ENCODE results near the gene NPAS1.

The NPAS1 gene, protein sequence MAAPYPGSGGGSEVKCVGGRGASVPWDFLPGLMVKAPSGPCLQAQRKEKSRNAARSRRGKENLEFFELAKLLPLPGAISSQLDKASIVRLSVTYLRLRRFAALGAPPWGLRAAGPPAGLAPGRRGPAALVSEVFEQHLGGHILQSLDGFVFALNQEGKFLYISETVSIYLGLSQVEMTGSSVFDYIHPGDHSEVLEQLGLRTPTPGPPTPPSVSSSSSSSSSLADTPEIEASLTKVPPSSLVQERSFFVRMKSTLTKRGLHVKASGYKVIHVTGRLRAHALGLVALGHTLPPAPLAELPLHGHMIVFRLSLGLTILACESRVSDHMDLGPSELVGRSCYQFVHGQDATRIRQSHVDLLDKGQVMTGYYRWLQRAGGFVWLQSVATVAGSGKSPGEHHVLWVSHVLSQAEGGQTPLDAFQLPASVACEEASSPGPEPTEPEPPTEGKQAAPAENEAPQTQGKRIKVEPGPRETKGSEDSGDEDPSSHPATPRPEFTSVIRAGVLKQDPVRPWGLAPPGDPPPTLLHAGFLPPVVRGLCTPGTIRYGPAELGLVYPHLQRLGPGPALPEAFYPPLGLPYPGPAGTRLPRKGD

DNA sequence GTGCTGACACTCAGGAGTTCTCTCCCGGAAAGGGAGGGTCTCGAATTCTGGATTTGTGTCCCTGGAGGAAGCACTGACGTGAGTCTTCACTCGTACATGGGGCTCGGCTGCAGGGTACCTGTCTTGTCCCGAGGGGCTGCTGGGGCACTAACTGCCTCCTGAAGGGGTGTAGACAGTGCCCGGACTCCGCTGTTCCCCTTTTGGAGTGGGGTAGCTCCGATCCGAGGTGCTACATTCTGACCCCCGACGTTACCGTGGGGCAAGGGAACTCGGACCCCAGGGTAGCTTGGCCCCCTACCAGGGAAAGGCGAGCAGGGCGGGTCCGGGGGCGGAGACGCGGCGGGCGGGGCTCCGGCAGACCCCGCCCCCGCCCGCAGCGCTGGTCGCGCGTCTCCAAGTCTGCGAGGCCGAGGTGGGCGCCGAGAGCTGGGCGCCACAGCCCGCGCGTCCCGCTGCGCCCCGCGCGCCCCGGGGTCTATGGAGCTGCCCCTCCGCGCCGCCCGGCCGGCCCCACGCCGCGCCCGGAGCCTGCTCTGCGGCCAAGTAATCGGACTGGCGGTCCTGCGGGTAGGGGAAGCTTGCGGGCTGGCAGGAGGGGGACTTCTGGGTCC is at the start of gene NPAS1:
NPAS1 (plus strand) TSS at position 407 of the 611 bp plus-strand sequence. CDS start 1,211 bp downstream, outside the sequence.
- DNase-seq: no peak

DNA sequence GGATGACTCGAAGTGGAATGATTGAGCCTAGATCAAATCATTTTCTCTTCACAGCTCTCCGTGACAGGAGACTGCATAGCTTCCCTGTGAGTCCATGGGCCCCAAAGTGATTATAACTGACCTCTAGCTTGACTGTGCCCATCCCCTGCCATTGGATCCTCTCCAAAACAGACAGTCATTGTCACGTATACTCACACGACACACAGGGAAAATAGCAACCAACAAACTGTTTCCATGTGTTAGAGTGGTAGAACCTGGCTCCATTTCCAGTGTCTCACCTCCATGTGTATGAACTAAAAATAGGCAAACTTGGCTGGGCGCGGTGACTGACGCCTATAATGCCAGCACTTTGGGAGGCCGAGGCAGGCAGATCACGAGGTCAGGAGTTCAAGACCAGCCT is 48.8 kb upstream of the NPAS1 start:
- no peak for DNase-seq

DNA sequence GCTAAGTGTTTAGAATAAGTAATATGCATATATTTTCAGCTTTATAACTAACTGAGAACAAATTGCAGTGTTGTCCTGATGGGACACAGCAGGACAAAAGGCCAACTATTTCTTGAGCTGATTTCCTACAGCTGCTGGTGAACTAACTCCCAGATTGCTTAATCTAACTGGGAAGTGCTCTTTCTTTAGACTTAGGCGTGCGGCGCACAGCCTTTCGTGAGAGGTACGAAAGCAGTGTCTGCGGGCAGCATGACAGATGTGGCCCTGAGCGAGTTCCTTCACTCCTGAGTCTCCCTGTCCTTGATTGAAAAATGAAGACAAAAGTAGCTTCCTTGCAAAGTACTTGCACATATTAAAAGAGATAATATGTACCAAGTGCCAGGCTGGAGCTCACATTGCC is 47.3 kb upstream of the NPAS1 start:
- DNase-seq: no peak

DNA sequence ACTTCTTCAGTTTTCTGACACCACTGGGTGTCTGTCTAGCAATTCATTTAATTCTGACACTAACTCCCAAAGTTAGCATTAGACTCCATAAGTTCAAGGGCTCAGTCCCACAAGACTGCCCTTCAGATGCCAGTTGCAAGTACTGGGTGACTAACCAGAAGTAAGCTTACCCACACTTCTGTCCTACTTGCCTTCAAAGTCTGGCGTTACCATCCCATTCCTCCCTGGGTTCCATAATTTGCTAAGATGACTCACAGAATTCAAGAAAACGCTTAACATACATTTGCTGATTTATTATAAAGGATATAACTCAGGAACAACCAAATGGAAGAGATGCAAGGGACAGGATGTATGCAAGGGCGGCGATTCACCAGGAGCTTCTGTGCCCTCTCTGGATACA is 45.5 kb upstream of the NPAS1 start:
- DNase-seq: no peak

DNA sequence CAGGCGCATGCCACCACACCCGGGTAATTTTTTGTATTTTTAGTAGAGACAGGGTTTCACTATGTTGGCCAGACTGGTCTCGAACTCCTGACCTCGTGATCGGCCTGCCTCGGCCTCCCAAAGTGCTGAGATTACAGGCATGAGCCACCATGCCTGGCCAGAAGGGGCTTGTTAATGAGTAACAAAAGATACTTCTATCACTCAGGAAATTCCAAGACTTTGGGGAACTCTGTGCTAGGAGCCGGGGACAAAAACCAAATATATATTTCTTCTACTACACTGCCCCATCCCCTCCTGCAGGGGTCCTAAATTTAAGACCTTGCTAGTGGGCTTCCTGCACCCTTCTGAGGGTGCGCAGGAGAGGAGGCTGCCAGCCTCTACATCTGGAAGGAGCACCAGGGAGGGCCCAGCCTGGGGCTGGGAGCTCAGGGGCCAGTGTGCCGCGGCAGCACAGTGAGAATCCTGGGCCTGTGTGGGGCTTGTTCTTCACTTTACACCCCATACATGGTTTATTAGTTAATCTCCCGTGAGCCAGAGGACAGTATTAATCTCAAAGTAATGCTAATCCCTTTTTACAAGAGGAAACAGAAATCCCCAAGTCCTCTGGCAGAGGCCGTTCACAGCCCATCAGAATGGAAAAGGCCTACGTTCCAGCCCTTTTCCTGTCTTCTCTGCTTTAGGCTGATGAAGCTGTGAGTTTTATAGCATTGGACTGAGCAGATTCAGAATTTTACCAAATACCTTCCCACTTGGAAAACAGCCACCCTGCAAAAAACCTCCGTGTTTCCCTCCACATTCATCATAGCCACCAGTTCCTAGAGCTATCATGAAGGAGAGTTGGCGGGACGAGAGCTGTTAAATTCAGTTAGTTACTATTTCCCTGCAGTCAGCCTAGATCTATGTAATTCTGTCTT is 44.4 kb upstream of the NPAS1 start:
- no peak for DNase-seq

DNA sequence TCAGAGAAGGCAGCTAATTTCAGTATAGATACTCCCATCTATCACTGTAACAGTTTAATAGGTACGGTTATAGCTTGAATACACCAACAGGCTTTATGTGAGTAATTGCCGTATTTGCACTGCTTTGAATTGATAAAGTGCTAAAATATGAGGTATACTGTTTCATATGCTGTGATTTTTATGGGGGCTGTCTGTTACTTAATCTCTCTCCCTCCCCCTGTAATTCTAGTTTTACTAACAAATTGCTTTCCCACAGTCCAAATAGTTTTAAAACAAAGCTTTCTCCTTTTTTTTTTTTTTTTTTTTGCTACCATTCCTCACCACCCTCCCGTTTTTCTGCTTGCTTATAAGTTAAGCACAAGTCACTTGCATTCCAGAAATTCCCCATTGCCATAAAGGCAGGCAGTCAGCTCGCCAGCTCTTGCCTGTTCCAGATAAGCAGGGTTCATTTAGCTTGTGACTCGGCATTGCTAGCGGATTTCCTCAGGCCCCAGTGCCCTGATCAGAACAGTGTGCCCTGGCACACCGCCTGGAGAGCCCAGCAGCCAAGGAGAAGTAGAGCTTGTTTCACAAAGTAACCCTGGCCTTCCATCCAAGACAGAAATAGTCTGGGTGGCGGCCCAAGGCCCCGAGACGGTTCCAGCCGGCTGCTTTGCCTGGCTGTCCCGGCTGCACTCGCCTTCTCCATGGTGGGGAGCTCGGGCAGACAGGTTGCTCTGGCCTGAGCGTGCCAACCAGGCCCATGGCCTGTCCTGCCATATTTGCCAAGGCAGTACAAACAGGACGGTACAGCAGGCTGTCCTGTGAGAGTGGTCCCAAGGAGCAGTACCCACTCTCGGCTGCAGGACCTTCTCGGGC is 43.5 kb upstream of the NPAS1 start:
- no peak for DNase-seq

DNA sequence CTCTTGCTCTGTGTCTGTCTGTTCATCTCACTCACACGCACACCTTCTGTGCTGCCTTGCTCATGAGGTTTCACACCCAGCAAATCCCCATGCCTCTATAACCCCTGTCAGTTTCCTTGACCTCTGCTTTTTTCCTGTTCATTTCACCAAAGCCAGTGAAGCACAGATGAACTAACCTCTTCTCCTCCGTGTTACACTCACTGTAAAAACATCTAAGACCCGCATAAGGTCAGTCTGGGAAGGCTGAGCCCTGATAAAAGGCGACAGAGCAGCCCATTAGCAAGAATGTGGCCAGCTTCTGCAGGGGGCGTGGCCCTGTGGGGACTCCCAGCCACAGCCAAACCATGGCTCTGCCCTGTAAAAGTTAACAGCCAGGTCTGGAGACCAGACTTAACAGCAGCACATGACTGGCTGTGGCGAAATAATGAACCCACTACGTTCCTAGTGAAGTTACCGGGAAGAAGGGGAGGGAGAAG is 42.8 kb upstream of the NPAS1 start:
- no peak for DNase-seq

DNA sequence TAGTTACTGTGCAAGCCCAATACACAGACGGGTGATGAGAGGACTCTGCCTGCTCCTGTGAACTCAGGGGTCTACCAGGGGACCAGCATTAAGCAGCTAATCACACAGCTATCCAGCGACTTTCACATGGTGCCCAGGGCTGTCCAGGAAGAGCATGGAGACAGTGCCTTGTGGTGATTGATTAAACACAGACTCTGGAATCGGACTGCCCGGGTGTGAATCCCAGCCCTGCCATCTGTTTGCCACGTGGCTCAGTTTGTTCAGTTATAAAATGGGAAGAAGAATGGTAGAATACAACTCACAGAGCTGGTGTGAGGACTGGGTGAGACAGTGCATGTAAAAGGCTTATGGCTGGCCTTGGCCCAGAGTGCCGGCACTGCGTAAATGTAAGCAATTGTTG is 42.1 kb upstream of the NPAS1 start:
- no peak for DNase-seq

DNA sequence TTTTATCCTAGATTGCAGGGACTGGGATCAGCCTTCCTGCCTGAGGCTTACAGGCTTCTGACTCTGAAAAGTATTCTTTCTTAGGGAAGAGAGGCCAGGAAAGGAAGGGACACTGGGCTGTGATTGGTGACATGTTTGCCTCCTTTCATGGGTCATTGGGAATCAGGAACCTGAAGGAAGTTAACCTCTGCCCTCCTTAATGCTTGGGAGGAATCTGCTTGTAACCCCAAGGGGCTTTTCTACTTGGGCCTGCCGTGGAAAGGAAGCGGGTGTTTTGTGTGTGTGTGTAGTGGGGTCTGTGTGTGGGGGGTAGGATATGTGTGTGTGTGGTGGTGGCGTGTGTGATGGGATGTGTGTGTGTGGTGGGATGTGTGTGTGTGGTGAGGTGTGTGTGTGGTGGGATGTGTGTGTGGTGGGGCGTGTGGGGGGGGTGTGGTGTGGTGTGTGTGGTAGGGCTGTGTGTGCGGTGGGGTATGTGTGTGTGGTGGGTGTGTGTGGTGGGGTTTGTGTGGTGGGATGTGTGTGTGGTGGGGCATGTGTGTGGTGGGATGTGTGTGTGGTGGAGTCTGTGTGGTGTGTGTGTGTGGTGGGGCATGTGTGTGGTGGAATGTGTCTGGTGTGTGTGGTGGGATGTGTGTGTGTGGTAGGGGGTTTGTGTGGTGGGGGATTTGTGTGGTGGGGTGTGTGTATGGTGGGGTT is 41.3 kb upstream of the NPAS1 start:
- no peak for DNase-seq

DNA sequence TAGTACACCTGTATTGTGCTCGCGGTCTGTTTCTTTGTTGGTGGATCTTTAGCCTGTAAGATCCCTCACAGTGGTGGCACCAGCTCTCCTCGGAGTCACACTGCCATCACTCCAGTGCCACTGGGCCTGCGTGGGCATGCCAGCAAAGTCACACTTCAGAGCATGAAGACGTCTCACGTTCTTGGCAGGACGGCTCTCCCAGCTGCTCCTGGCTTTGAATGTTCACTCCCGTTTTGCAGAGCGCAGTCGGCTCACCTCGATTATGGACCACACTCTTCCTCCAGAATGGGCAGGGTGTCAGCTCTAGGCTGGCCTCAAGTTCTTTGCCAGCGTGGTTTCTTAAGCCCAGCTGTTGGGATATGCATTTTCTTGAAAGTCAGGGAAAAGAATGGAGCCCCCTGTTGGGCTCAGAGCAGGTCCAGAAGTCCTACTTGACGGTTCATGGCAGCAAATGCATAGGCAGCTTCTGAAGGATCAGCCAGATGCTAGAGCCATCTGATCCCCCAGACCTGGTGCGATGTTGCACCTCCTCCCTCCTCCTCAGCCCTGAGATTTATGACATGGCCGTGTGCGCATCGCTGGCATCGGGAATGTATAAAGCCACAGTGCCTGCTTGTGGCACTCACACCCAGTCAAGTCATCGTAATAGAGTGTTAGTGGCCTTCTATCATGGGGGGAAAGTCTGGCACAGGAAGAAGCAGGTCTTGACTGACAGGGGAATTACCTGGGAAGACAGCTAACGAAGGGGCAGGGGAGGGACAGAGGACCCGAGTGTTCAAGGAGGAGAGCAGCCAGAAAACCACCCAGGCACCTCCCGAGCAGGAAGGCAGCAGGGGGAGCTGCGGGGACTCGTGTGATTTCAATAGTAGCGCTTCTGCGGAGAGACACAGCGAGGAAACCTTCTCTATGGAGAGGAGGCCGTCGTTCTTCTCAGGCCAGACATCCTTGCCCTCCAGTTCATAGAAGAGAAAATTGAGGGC is 40.2 kb upstream of the NPAS1 start:
- DNase-seq: no peak

DNA sequence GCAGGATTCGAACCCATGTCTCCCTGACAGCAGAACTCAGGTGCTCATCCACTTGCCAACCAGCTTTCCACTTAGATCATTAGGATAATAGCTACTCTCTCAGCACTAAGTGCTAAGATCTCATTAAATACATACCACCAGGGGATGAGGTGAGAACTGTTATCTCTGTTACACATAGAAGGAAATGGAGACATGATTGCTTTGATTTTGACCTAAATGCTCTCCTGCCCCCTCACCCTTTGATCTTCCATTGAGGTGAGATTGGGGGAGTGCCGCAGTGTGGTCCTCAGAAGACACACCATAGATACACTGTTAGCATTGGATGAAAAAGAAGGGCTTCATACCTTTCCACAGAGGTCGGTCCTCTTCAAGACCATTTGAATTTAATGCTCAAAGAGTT is 38.9 kb upstream of the NPAS1 start:
- DNase-seq: no peak

DNA sequence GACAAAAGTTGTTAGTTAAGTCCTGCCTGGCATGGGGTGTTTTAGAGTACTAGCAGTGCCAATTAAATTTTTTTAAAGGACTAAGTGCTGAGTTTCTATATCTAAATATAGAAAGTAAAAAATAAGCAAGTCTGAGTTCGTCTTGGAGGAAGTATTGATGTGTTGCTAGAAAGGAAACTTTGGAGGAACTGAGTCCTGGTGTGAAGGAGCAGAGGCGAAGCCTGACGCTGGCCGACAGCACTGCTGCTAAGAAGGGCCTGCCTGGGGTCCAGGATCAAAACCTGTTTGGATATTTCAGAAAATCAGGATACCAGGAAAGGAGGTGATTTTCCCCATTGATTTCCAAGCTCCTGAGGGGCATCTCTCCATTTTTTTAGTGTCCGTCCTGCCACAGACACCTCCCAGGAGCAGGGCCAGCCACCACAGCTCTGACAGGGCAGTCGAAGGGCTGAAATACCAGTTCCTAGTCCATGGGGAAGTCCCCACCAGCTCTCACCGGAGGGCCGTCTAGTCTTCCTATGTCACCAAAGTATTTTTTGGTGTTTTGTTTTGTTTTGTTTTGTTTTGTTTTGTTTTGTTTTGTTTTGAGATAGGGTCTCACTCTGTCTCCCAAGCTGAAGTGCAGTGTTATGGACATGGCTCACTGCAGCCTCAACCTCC is 38.2 kb upstream of the NPAS1 start:
- DNase-seq: no peak

DNA sequence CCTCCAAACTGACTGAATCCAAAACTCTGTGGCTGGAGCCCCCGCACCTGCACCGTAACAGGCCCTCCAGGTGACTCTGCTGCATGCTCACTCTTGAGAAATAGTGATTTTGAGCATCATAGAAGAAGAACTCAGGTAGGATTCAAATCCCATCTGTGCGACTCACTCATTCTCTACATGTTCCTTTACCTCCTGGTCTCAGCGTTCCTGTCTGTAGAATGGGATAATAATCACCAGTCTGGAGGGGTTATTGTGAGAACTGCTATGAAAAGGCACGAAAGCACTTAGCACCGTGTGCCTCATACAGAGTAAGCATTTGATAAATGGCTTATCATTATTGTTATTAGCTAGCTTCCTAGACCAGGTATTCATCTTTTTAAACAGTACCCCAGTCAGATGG is 36.5 kb upstream of the NPAS1 start:
- no peak for DNase-seq

DNA sequence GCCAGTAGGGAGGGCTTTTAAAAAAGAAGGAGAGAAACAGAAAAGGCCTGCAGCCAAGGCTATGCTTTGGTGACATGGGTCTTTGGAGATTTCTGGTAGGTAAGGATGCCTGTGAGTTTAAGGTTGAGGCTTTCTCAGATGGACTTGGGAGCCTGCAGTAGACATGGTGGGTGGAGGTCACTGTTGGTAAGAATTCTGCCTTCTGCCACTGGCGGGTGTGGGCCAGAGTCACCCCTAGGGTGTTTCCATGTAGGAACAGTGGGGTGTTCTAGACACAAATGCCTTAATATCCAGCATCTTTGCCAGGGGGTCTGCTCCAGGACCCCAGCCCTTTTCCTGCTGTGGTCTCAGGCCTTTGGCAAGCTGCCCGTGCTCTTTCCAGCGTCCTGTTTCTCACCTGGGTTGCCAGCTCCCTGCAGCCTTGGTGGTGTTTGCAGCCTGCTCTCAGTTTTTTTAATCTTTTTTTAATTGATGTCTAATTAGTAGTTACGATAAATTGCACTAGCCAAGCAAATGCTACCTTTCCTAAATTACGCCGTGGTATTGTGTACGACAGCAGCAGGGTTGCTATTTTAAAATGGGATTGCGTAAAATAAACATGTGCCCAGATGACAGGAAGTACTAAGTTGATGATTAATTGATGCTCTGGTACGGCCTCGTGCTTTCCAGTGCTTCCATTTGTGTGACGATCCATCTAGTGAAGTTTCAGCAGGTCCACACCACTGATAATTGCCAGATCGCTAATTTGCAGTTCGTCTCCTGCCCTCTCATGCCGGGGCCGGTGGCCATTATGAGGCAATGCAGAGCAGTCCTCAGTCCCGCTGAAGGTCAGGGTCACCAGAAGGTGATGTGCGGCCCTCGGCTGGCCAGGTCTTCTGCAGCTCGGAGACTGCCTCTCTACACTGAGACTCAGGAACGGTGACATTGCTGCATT is 35.3 kb upstream of the NPAS1 start:
- DNase-seq: no peak

DNA sequence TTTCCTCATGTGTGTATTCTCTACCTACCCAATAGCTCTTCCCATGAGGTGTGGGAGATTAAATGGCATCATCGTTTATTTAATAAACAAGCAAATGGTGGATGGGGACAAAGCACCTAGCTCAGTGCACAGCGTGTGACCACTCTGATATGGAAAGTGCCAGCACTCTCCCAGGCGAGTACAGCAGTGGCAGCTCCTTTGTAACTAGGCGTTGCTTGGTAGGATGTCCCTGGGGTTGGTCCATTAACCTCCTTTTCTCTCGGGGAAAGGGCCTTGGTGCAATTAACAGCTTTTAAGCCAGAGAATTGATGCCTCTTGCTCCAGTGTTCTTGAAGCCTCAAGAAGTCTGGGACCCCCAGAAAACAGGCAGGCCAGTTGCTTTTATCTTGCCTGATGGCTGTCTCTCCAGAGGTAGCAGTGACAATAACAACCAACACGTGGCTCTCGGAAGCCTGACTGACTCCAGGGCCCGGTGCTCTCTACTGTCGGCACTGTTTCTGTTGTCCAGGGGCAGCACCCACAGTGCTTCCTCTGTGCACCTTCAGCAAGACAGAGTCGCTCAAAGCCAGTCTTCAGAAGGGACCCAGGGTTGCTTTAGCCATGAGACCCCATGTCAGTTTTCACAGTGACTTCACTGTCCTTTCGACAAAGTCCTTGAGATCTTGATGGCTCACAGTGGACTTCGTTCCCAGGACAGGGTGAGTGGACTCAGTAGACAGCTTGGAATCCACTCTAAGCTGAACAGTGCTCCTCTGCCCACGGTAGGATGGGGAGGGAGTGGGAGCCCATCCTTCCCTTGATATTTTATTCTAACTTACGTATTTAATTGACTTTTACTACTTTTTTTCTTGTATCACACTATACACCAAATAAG is 33.9 kb upstream of the NPAS1 start:
- no peak for DNase-seq

DNA sequence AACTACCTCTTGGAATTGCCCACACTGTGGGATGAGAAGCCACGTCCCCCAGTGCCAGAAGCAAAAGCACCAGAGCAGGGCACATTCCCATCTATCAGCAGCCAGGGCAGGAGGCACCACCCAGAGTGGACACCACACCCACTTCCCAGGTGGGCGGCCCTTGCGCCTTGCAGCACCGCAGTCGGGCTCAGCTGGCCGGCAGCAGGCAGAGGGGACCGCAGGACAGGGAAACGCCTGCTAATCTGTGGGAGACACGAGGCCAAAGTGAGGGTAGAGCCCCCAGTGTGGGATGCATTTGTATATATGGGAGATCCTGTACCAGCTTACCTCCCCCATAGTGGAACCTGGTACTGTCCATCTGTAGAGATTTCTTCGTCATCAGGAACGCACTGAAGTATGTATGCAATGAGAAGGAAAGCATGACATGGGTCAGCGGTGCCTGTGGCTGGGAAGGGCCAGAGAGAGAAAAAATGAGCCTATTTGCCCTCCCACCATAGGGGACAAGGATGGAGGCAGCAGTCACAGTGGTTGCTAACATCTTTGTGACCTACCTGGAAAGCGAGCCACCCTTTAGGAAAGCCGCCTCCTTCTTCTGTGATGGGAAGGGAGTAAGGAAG is 30.9 kb upstream of the NPAS1 start:
- no peak for DNase-seq
